Right lobe of liver (tissue), 6 donors: ENCODE measurements around the gene OTX1. TPM values are rescaled to one million over a fixed set of nuclear protein-coding genes. Genes with fewer than 3 reads are reported as not detected.
A peak's percentile ranks its signal among the peaks of the same experiment; 100 is the strongest.

Source experiments
- ATAC-seq, 4 donors: fragments of 200-7000 bp; cut with Tn5 transposase; one replicate each; pipeline ENCODE4 v1.9.1; 2020; ENCODE audit warnings: mild to moderate bottlenecking in 4 of 4, moderate library complexity in 4 of 4
- DNase-seq, 3 donors: peaks; one replicate each; pipeline ENCODE4 v3.0.0-alpha.2; 2020
- H3K27ac ChIP-seq, 3 donors: fragments of 200-600 bp; one replicate each; pipeline ENCODE4 v1.8.0; 2022
- H3K27me3 ChIP-seq, 2 donors: fragments of 200-600 bp; one replicate each; pipeline ENCODE4 v1.8.0; 2022
- H3K36me3 ChIP-seq, 4 donors: fragments of 200-600 bp; sonication (generic) in 1 of 4; one replicate each; pipeline versions ENCODE4 v1.5.1 to v1.8.0; 2017 to 2022; ENCODE audit warnings: control low read depth in 1 of 4
- H3K4me1 ChIP-seq, 4 donors: fragments of 200-600 bp; sonication (generic) in 1 of 4; one replicate each; pipeline versions ENCODE4 v1.5.1 to v1.8.0; 2017 to 2022; ENCODE audit warnings: control low read depth in 1 of 4
- H3K4me3 ChIP-seq, 3 donors: fragments of 200-600 bp; one replicate each; pipeline ENCODE4 v1.8.0; 2022
- H3K9me3 ChIP-seq, 4 donors: fragments of 200-600 bp; sonication (generic) in 1 of 4; one replicate each; pipeline versions ENCODE4 v1.5.1 to v1.8.0; 2017 to 2022; ENCODE audit warnings: control low read depth in 1 of 4
- CTCF ChIP-seq, 4 donors: fragments of 200-600 bp in 3 of 4; fragments of 450-650 bp in 1 of 4; IDR thresholded peaks; one replicate each; pipeline versions ENCODE4 v1.5.1 to v1.8.0; 2016 to 2022; ENCODE audit warnings: antibody characterized with exemption in 4 of 4, mild to moderate bottlenecking in 2 of 4
- POLR2A ChIP-seq: fragments of 450-650 bp; IDR thresholded peaks from one replicate; pipeline ENCODE4 v1.6.1; 2017; ENCODE audit warnings: antibody characterized with exemption, mild to moderate bottlenecking
- WGBS: methylation state at CpG from one replicate; pipeline ENCODE4 v1.1.6; 2018; ENCODE audit warnings: low coverage, low lambda C conversion rate; ENCODE audit not compliant: insufficient coverage; ENCODE audit errors: missing lambda C conversion rate; 5-methylcytosine and 5-hydroxymethylcytosine counted together
- intact Hi-C, 2 donors: fragments of 100-400 bp; cut with DNase I; formaldehyde crosslinking; loops; one replicate each; pipeline versions ENCODE4 v1.11.2 to v1.14.1; 2022
- total RNA-seq, 6 experiments: library from RNA; depleted of rRNA in 2 of 6; stranded (reverse); fragments of >200 nt in 2 of 6; fragmentation: NEBNext Ultra II Directional in 3 of 6; extraction: Animal tissue kit (Norgen Biotek cat#: 25700) in 3 of 6; gene quantifications; one replicate each; pipeline versions ENCODE4 v1.1.0 to v1.2.4, GENCODE V29; 2016 to 2023
- donor health status: DM: no; HTN: yes; CAD: no.
- donor health status: DM: no; HTN: no; CAD: no.
- donor health status: DM: no; HTN: no; CAD: no.
- donor health status: DM: no; HTN: yes; CAD: no.
- donor health status: DM: no; HTN: yes; CAD: no.

The OTX1 gene
- total RNA-seq, 6 experiments from 2014 or later, result not detected

GRCh38 chr2:63086687-63087086, 36.1 kb downstream of the OTX1 start:
- peak in 1 of 4 donors; percentile 68 for ATAC-seq
- WGBS, result 18% methylated on average over 1 of the region's 1 CpG
- DNase-seq, result no peak
- Histone ChIP-seq H3K36me3 (no peaks in the 10 kb centered on the region), H3K4me3 (no peak overlapping the region), H3K4me1 (no peaks in the 10 kb centered on the region), H3K27me3 (no peaks in the 10 kb centered on the region), H3K9me3 (no peaks in the 10 kb centered on the region), H3K27ac (no peak overlapping the region)
- intact Hi-C loops, result no loop called here
- no peak for TF ChIP-seq POLR2A
- no peak for TF ChIP-seq CTCF (IDR thresholded peaks at IDR 0.05)

- Histone ChIP-seq H3K27me3 (no peaks in the 10 kb centered on the region), H3K27ac (no peak overlapping the region), H3K36me3 (no peaks in the 10 kb centered on the region), H3K4me1 (no peaks in the 10 kb centered on the region), H3K9me3 (no peaks in the 10 kb centered on the region), H3K4me3 (no peak overlapping the region)
- no peak for TF ChIP-seq CTCF (IDR thresholded peaks at IDR 0.05)
- TF ChIP-seq POLR2A, result no peak
- intact Hi-C loops, result no loop called here
- WGBS, result 59% methylated on average over 1 of the region's 1 CpG
- DNase-seq (no peak), ATAC-seq (no peak)
These were observed 41.8 kb downstream of the OTX1 start for GRCh38 chr2:63092401-63092800.

GRCh38 chr2:63092857-63093256, 42.2 kb downstream of the OTX1 start:
- no peak for ATAC-seq
- H3K4me3 ChIP-seq, result no peak overlapping the region
- no peak overlapping the region for H3K27ac ChIP-seq
- no peaks in the 10 kb centered on the region for H3K9me3 ChIP-seq
- intact Hi-C loops, result no loop called here
- H3K4me1 ChIP-seq, result no peaks in the 10 kb centered on the region
- TF ChIP-seq CTCF (IDR thresholded peaks at IDR 0.05) (no peak), POLR2A (no peak)
- no peaks in the 10 kb centered on the region for H3K27me3 ChIP-seq
- 3% methylated on average over 1 of the region's 1 CpG for WGBS
- no peak for DNase-seq
- H3K36me3 ChIP-seq, result no peaks in the 10 kb centered on the region

GRCh38 chr2:63093502-63093901, 42.9 kb downstream of the OTX1 start:
- Histone ChIP-seq H3K4me1 (no peaks in the 10 kb centered on the region), H3K36me3 (no peaks in the 10 kb centered on the region), H3K9me3 (no peaks in the 10 kb centered on the region), H3K4me3 (no peak overlapping the region), H3K27ac (no peak overlapping the region), H3K27me3 (no peaks in the 10 kb centered on the region)
- WGBS, result no CpG with 5 or more reads among the region's 1 CpG
- intact Hi-C loops, result no loop called here
- DNase-seq (no peak), ATAC-seq (no peak)
- TF ChIP-seq CTCF (IDR thresholded peaks at IDR 0.05) (no peak), POLR2A (no peak)

- WGBS, result 35% methylated on average over 1 of the region's 1 CpG
- intact Hi-C loops, result no loop called here
- no peak for DNase-seq
- Histone ChIP-seq H3K36me3 (no peaks in the 10 kb centered on the region), H3K9me3 (no peaks in the 10 kb centered on the region), H3K27me3 (no peaks in the 10 kb centered on the region), H3K27ac (no peak overlapping the region), H3K4me1 (no peaks in the 10 kb centered on the region), H3K4me3 (no peak overlapping the region)
- TF ChIP-seq CTCF (IDR thresholded peaks at IDR 0.05) (no peak), POLR2A (no peak)
- no peak for ATAC-seq
These were observed 45.9 kb downstream of the OTX1 start for GRCh38 chr2:63096491-63096890.
